Fibroblast of lung (primary cell): ENCODE data around the gene XRCC2. TPM values are rescaled to one million over a fixed set of nuclear protein-coding genes. Genes with fewer than 3 reads are reported as not detected.

Experiments used
- DNase-seq, 2 donors: peaks; one replicate each; pipeline versions ENCODE4 v3.0.0 to v3.0.0-alpha.2; 2010; ENCODE audit warnings: low read depth in 2 of 2
- H2AFZ ChIP-seq: 2 replicates; pipeline ENCODE4 v1.5.1; 2012; ENCODE audit warnings: low read length, control low read depth, inconsistent platforms
- H3K27ac ChIP-seq: 2 replicates; pipeline ENCODE4 v1.5.1; 2011; ENCODE audit warnings: low read length, control low read depth; ENCODE audit not compliant: insufficient read depth
- H3K27me3 ChIP-seq: 2 replicates; pipeline ENCODE4 v1.5.1; 2011; ENCODE audit warnings: mild to moderate bottlenecking, low read length; ENCODE audit not compliant: control insufficient read depth, insufficient read depth
- H3K36me3 ChIP-seq: 2 replicates; pipeline ENCODE4 v1.5.1; 2011; ENCODE audit warnings: low read length; ENCODE audit not compliant: control insufficient read depth, insufficient read depth
- H3K4me1 ChIP-seq: 2 replicates; pipeline ENCODE4 v1.5.1; 2011; ENCODE audit warnings: low read length; ENCODE audit not compliant: control insufficient read depth, insufficient read depth; ENCODE audit errors: extremely low read depth
- H3K4me2 ChIP-seq: 2 replicates; pipeline ENCODE4 v1.5.1; 2011; ENCODE audit warnings: low read length, control low read depth; ENCODE audit not compliant: insufficient read depth; ENCODE audit errors: extremely low read depth
- H3K4me3 ChIP-seq, 4 experiments: fragments of 200-600 bp in 1 of 4; sonication (generic) in 1 of 4; replicated peaks in 1 of 4; 2 replicates each; pipeline ENCODE4 v1.5.1; 2011 to 2016; ENCODE audit warnings: low read length in 4 of 4, low read depth in 3 of 4, mild to moderate bottlenecking in 3 of 4, control low read depth in 2 of 4, inconsistent platforms in 1 of 4, mixed read lengths in 1 of 4; ENCODE audit not compliant: insufficient read depth in 1 of 4; ENCODE audit errors: control extremely low read depth in 1 of 4
- H3K79me2 ChIP-seq: 2 replicates; pipeline ENCODE4 v1.5.1; 2012; ENCODE audit warnings: mild to moderate bottlenecking, low read length, inconsistent platforms; ENCODE audit not compliant: control insufficient read depth, insufficient read depth
- H3K9ac ChIP-seq: 2 replicates; pipeline ENCODE4 v1.5.1; 2011; ENCODE audit warnings: mild to moderate bottlenecking, low read length, control low read depth; ENCODE audit not compliant: insufficient read depth
- H3K9me3 ChIP-seq: 2 replicates; pipeline ENCODE4 v1.5.1; 2012; ENCODE audit warnings: low read depth, low read length; ENCODE audit not compliant: control insufficient read depth, insufficient read depth
- H4K20me1 ChIP-seq: 2 replicates; pipeline ENCODE4 v1.5.1; 2011; ENCODE audit warnings: low read length; ENCODE audit not compliant: control insufficient read depth, insufficient read depth; ENCODE audit errors: extremely low read depth
- CTCF ChIP-seq, 2 donors: IDR thresholded peaks in 1 of 2; conservative IDR thresholded peaks in 1 of 2; 1 replicate in 1 of 2; 2 replicates in 1 of 2; pipeline ENCODE4 v1.5.1; 2011 to 2012; ENCODE audit warnings: low read length in 2 of 2, control low read depth in 1 of 2, inconsistent platforms in 1 of 2, low read depth in 1 of 2, mild to moderate bottlenecking in 1 of 2
- EZH2 ChIP-seq: IDR thresholded peaks from 2 replicates; pipeline ENCODE4 v1.5.1; 2012; ENCODE audit warnings: low read length, control low read depth, mild to moderate bottlenecking; ENCODE audit errors: missing control alignments
- polyA plus RNA-seq, 2 donors: library from polyadenylated mRNA; depleted of rRNA in 1 of 2; stranded (reverse) in 1 of 2; unstranded in 1 of 2; fragments of >200 nt; gene quantifications; 2 replicates each; pipeline ENCODE4 v1.2.1, GENCODE V29; 2011 to 2012; ENCODE audit warnings: missing spikeins in 1 of 2
- total RNA-seq: library from RNA; depleted of rRNA; stranded (reverse); fragments of >200 nt; gene quantifications from 2 replicates; pipeline ENCODE4 v1.2.1, GENCODE V29; 2014

The XRCC2 gene
- total and polyA plus RNA-seq, 2 donors (not counting 1 experiment from before 2014, with no cell fraction given): 0.66 to 1.4 TPM

DNA sequence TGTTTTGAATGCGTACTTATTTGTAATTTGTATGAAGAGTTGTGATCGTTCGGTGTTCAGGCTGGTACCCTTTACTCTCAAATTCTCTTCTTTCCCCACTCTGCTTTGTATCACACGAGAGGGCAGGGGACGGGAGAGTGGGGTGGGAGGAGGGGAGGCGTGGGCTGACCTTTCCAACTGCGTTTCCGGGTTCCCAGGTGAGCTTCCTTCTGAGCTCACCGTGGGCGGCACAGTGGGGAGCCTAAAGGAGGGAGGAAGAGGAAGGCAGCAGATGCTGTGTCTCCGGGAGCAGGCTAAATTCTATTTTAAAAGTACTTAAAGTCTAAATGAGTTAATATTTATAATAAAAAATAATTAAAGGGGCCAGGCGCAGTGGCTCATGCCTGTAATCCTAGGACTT lies 7.4 kb upstream of the XRCC2 start:
- no peaks in the 10 kb centered on the region for H3K79me2 ChIP-seq
- H2AFZ ChIP-seq: no peak overlapping the region
- H3K4me1 ChIP-seq: no peaks in the 10 kb centered on the region
- DNase-seq: no peak
- no peaks in the 10 kb centered on the region for H3K36me3 ChIP-seq
- H3K4me3 ChIP-seq: no peak overlapping the region
- TF ChIP-seq CTCF (conservative IDR thresholded peaks at IDR 0.05 in 1 of 2, IDR thresholded peaks at IDR 0.05 in 1 of 2; ENCODE audit: low read depth in 1 of 2, low read length in 2 of 2) (no peak), EZH2 (no peak)
- H4K20me1 ChIP-seq: no peaks in the 10 kb centered on the region
- no peak overlapping the region for H3K27ac ChIP-seq
- H3K4me2 ChIP-seq: no peak overlapping the region
- no peak overlapping the region for H3K9ac ChIP-seq
- no peaks in the 10 kb centered on the region for H3K27me3 ChIP-seq
- no peaks in the 10 kb centered on the region for H3K9me3 ChIP-seq

GRCh38 chr7:152677808-152678670 lies 2.1 kb upstream of the XRCC2 start:
- Histone ChIP-seq H3K9me3 (no peaks in the 10 kb centered on the region), H3K4me1 (no peaks in the 10 kb centered on the region), H3K27ac (no peak overlapping the region), H3K27me3 (no peaks in the 10 kb centered on the region), H4K20me1 (no peaks in the 10 kb centered on the region), H3K4me2 (no peak overlapping the region), H3K36me3 (no peaks in the 10 kb centered on the region), H3K79me2 (peaks cover 17% of the 10 kb centered on the region), H3K9ac (no peak overlapping the region), H3K4me3 (no peak overlapping the region), H2AFZ (peak overlapping the region; percentile 30)
- no peak for TF ChIP-seq CTCF (conservative IDR thresholded peaks at IDR 0.05 in 1 of 2, IDR thresholded peaks at IDR 0.05 in 1 of 2; ENCODE audit: low read depth in 1 of 2, low read length in 2 of 2)
- DNase-seq: no peak

DNA sequence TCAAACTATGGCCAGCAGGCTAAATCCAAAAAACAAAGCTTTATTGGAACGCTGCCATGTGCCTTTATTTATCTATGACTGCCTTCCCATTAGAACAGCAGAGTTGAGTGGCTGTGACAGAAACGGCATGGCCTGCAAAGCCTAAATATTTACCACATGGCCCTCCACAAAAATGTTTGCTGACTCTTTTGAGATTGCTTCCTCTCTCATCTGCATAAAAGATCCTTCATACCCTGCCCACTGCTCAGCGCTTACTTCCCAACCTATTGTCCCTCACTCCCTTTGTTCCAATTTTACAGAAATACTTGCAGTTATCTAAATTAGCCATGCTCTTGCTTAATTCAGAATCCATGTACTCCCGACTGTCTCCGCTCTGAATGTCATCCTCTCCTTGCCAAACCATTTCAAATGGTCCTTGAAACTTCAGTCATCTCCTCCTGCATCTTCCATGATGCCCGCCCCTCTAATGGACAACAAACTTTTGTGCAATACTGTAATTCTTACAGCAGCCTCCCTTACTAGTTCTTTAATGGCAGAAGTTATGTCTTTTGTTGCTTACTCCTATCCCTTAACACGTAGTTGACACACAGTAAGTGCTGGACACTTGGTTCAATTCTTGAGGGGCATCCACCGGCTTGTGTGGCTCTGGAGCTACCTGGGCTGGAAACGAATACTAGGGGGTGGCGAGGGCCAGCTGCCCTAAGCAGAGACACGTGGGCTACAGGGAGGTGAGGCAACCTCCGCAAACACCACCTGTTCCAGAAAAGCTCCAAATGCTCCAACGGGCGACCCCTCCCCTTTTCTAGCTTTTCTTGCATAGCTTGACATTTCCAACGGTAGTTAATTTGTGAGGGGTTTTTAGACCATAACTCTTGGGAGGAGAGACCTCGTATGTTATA lies 832 bp downstream of the XRCC2 start:
- Histone ChIP-seq H3K27me3 (no peaks in the 10 kb centered on the region), H2AFZ (peak overlapping the region; percentile 50), H3K4me3 (peak overlapping the region; percentile 76 to 90 (median 84)), H3K4me1 (no peaks in the 10 kb centered on the region), H3K4me2 (peak overlapping the region; percentile 80), H3K9me3 (no peaks in the 10 kb centered on the region), H3K27ac (peak overlapping the region; percentile 76), H3K79me2 (peaks cover 35% of the 10 kb centered on the region), H4K20me1 (no peaks in the 10 kb centered on the region), H3K9ac (peak overlapping the region; percentile 56), H3K36me3 (no peaks in the 10 kb centered on the region)
- TF ChIP-seq EZH2 (no peak), CTCF (conservative IDR thresholded peaks at IDR 0.05 in 1 of 2, IDR thresholded peaks at IDR 0.05 in 1 of 2; ENCODE audit: low read depth in 1 of 2, low read length in 2 of 2) (no peak)
- DNase-seq: peak; percentile 2 to 67
